Fibroblast of peridontal ligament (primary cell): Measurements from ENCODE around the gene SLC25A25.

Source experiments
- DNase-seq: peaks from one replicate; pipeline ENCODE4 v3.0.0-alpha.2; 2010; ENCODE audit errors: extremely low read depth

SLC25A25 gene

GRCh38 chr9:128096616-128097536 is 28.8 kb downstream of the SLC25A25 start:
- no peak for DNase-seq

DNA sequence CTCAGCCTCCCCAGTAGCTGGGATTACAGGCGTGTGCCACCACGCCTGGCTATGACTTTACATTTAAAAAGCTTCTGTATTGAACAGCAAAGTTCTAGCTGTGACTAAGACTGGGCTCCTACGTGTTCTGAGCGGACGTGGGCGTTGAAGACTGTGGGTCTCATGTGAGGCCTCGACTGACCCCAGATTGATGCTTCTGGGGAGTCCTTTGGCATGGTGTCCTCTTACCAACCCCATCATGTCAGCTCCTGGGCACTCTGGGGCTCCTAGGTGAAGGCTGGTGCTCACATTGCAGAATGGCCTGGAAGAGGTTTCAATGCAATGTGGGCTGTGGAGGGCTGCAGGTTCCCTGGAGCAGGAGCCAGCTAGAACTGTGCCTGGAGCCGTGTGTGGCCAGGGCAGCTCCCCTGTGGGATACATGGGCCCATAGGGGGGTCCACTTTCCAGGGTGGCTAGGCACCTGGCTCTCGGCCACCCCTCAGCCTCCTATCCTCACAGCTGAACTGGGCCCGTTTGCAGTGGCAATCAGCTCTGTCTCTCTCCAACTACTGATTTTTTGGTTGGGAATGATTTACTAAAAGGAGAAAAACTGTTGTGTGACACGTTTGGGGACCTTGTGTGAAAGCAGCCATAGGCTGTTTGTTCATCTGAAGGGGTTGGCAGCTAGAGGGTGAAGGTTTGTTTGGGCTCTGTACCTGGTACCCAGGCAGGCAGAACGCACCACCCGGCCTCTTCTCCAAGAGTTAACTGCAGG is 29.7 kb downstream of the SLC25A25 start:
- DNase-seq, result no peak

- DNase-seq, result peak; percentile 97
Measured at GRCh38 chr9:128098297-128099230, 30.5 kb downstream of the SLC25A25 start.

DNA sequence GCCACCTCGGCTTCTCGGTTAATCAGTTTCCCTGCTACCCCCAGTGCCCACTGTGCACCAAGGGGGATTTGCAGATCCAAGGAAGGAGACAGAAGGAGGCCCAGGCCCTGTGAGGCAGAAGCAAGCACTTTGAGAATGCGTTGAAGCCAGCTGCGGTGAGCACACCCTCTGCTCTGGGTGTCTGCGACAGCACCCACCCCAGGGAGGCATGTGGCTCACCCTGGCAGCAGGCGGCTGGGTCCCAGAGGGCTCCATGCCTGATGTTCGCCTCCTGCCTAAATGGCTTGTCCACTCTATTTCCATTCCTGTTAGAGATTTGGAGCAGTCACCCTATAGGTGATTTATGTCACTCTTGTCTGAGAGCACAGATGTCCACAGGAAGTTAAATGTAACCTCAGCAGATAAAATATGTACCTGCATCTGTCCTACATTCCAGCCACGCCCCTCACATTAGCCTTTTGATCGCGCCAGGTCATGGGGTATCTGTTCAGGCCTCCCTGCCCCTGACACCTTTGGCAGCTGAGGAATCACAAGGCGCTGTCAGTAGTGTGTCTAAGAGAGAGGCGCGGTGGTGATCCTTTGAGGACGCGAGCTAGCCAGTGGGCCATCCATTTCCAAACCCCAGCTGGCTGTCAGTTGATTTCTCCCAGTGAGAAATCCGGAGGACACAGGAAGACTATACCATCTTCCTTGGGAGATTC is 31.3 kb downstream of the SLC25A25 start:
- DNase-seq, result no peak

DNA sequence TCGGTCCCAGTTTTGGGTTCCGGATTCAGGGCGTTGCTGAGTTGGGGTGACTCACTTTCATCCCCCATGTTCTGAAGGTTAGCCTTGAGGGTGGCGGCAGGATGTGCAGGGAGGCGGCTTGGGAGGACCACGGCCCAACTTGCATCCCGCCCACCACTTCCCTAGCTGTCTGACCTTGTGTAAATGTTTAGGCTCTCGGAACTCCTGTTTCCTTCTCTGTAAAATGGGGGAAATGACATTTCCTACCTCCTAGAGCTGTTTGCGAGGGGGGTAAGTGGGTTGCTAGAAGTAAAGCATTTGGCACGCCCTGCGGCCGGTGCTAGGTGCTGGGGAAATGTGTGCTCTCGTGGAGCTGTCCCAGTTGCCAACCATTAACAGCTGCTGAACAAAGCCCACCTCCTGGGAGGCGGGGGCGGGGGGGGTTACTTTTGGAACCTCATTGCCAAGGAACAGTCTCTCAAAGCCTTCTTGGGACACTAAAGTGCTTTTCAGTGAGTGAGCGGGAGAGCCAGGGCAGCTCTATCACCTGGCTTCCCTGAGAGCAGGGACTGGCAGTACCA is 32.0 kb downstream of the SLC25A25 start:
- no peak for DNase-seq

GRCh38 chr9:128100581-128100980 is 32.5 kb downstream of the SLC25A25 start:
- DNase-seq, result no peak

GRCh38 chr9:128101231-128101661 is 33.2 kb downstream of the SLC25A25 start:
- DNase-seq, result no peak

GRCh38 chr9:128101690-128102089 is 33.7 kb downstream of the SLC25A25 start:
- no peak for DNase-seq

DNA sequence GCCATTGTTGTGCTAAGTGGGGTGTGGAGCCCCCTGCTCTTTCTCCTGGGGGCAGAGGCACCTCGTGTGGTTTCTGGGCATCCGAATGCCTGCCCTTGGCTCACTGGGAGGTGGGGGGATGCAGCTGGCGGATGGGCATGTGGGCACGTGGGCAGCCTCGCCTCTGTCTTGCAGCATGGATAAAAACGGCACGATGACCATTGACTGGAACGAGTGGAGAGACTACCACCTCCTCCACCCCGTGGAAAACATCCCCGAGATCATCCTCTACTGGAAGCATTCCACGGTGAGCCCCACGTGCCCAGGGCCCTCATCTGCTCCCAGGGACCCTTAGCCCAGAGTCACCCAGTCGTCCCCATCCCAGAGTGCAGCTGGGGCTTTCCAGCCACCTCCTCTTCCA is 34.2 kb downstream of the SLC25A25 start:
- no peak for DNase-seq

GRCh38 chr9:128102861-128103588 is 35.0 kb downstream of the SLC25A25 start:
- no peak for DNase-seq

- no peak for DNase-seq
Measured at GRCh38 chr9:128103589-128103962, 35.5 kb downstream of the SLC25A25 start.

GRCh38 chr9:128104171-128104618 is 36.2 kb downstream of the SLC25A25 start:
- peak; percentile 30 for DNase-seq

GRCh38 chr9:128105538-128106175 is 37.6 kb downstream of the SLC25A25 start:
- DNase-seq, result no peak

GRCh38 chr9:128106181-128106939 is 38.3 kb downstream of the SLC25A25 start:
- DNase-seq, result no peak

- DNase-seq, result no peak
Measured at GRCh38 chr9:128106940-128107467, 39.0 kb downstream of the SLC25A25 start.

- DNase-seq, result no peak
Measured at GRCh38 chr9:128107468-128108268, 39.6 kb downstream of the SLC25A25 start.

GRCh38 chr9:128108269-128109049 is 40.4 kb downstream of the SLC25A25 start:
- no peak for DNase-seq
